HG03439 (cell line): ENCODE data around the gene RALGPS2.
"Not testable (repeated sequence)": the region's sequence is repeated elsewhere in the genome, so short reads cannot be mapped to it uniquely, and the experiment has no call there.

Experiments used
- ATAC-seq: cut with Tn5 transposase; IDR thresholded peaks from one replicate; pipeline ENCODE4 v1.9.1; 2021; ENCODE audit warnings: mild to moderate bottlenecking, moderate library complexity; ENCODE audit not compliant: unreplicated experiment

Gene RALGPS2

DNA sequence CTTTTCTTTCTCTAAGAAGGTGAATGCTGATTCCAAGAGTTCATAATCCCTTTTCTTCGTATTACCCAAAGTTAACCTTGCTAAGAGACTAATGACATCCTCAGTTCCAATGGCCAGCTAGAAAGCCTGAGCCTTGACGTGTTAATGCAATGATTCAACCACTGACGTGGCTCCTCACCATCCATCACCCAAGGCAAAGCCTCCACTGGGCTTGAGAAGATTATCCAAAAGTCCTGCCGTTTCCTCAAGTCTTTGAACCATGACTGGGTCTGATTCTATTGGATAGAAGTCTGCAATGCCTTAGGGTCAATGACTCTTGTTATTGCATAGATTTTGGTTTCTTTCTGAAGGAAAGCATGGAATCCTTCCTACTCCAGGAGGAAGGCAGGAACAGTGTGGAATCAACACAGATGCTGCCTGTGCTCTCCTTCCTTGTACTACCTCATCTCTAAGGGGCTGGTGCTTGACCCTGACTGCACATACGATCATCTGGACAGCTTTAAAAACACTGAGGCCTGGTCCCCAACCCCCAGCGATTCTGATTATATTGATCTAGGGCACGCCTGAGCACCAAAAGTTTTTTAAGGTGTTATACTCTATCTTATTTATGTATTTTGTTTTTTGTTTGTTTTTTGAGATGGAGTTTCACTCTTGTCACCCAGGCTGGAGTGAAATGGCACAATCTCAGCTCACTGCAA lies 215.2 kb downstream of the RALGPS2 start:
- no peak for ATAC-seq

DNA sequence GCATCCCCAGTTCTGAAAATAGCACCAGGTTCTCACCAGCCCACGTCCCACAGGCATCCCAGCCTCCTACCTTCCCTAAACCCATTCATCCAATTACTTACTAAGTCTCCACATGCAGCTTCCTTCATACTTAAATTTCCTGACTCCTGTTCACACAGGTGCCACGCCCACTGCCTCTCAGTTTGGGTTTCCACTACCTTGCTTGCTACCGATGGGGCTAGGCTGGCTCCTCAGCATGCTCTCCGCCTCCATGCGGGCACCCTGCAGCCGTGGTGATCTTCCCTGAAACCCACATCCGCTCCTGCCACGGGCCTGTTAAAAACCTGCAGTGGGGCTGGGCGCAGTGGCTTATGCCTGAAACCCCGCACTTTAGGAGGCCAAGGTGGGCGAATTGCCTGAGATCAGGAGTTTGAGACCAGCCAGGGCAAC lies 216.2 kb downstream of the RALGPS2 start:
- no peak for ATAC-seq

DNA sequence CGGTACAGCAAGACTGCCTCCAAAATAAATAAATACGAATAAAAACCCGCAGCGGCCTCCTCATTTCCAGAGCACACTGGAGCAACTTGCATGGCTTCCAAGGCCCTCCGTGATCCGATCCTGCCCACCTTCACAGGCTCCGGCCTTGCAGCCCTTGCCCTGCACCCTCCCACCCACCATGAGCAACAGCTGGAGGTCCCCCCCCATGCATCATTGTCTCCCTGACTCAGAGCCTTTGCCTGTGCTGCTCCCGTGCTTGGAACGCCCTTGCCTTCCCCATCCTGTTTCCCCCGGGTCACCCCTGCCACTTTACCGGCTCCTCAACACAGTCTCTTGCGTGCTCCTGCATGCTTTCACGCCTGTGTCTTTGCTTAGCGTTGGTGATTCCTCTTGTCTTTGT lies 216.8 kb downstream of the RALGPS2 start:
- no peak for ATAC-seq

DNA sequence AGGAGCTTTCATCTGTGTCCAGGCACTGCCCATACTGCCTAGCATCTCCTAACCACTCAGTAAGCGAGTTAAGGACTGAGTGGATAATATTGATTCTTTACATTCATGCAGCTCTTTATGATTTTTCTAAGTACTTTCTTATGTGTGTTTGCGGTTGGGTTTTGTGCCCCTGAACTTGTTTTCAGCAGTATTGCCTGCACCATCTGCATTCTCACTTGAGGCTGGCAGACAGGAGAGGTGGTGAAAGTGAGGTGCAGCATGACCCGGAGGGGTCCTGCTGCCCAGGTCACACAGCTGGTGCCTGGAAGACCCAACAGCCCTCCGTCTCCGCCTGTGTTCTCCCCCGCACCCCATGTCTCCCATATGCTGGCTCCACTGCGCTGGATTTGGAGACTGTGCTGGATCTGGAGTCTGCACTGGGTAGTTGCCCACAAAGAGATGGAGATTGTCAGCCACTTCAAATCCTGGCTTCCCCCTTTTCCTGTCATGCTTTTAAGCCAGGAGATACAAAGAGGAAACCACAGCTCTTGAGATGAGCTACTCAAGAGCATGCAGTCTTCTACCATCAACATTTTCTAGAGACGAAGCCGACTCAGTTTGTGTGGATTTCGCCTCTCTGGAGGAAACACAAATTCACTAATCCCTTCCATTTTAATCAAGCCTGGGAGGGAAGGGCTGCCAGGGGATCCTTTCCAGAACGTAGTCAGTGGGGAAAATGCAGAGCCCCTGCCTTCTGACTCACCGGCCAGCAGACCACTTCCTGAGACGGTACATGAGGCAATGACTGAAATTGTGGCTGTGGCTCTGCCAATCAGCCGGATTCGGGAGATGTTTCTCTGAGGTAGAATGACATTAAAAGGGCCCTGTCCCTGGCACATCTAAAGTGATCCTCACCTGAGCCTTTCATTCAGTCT lies 217.5 kb downstream of the RALGPS2 start:
- ATAC-seq: no peak

DNA sequence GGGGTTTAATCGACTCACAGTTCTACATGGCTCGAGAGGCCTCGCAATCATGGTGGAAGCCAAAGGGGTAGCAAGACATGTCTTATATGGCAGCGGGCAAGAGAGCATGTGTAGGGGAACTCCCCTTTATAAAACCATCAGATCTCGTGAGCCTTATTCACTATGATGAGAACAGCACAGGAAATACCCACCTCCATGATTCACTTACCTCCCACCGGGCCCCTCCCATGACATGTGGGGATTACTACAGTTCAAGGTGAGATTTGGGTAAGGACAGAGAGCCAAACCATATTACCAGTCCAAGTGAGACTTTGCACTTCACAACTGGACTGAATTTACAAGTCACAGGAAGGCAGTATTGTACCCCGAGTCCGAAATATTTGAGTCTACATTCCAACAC lies 219.7 kb downstream of the RALGPS2 start:
- no peak for ATAC-seq

DNA sequence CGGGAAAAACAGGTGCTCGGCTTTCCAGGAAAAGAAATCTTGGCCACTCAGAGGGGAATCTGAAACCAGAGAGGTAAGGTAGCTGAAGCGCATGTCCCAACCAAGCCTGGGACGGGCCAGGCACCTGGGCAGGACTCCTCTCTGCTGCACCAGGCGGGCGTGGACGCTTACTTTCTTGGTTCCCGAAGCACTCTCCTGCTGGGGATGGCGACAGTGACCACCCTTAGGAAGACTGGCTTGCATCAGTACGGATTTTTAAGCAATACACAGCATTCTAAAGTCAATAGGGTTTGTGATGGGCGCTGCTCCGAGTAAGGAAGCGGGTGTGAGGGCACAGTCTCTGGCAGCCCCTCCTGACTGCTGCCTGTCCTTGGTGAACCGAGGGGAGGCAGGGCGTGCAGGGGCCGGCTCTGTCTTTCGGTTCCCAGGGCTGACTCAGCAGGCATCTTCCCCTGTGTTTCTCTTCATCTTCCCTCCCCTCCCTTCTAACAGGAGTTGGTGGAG lies 220.8 kb downstream of the RALGPS2 start:
- ATAC-seq: no peak

DNA sequence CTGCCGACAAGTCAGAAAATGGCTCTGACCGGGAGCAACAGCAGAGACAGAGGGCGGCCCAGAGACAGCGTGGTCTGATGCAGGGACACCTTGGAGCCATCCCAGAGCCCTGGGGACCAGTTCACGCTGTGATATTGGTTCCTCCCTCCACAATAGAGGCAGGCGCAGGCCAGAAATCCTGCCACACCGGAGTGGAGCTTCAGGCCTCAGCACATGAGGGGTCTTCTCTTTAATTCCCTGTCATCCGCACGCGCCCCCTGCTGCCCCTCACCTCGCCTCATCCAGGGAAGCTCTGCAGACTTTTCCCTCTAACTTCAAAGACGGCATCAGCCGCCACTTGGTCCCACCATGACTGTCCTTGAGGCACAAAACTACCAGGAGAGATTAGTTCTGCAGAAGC lies 221.4 kb downstream of the RALGPS2 start:
- no peak for ATAC-seq

DNA sequence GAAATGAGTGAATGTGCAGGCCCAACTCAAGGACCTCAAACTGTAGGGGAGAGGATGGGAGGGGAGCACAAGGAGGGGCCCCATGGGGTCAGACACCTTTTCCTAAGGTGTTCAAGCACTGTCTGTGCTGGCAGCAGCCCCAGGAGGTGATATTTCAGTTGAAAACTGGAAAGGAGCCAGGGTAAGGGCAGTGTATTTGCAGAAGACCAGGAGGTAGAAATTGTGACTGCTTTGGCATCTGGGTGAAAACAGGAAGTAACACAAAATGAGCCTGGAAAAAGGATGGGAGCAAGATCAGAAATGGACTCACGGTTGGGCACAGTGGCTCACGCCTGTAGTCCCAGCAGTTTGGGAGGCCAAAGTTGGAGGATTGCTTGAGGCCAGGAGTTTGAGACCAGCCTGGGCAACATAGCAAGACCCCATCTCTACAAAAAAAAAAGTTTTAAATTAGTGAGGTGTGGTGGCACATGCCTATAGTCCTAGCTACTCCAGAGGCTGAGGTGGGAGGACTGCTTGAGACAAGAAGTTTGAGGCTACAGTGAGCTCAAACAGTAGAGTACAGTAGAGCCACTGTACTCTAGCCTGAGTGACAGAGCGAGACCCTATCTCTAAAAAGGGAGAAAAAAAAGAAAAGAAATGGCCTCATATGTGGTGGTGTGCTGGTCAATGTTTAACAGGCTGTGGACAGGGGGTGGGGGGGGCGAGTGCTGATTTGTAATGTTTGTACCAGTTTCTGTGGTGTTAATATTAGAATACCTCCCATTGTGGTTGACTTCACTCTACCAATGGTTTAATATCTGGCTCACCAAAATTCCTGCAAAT lies 222.0 kb downstream of the RALGPS2 start:
- no peak for ATAC-seq

DNA sequence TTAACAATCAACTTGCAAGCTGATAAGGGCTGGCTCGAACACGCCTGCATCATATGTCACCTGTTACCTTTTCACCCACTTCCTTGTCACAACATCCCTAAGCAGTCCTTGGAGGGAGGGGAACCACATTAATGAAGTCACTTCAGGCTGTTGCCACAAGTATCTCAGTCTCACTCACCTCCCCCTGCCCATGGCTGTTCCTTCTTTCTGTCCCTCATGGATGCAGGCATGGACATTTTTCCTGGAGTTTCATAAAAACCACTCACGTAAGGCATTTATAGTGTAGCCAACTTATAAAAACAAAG lies 222.6 kb downstream of the RALGPS2 start:
- ATAC-seq: no peak

DNA sequence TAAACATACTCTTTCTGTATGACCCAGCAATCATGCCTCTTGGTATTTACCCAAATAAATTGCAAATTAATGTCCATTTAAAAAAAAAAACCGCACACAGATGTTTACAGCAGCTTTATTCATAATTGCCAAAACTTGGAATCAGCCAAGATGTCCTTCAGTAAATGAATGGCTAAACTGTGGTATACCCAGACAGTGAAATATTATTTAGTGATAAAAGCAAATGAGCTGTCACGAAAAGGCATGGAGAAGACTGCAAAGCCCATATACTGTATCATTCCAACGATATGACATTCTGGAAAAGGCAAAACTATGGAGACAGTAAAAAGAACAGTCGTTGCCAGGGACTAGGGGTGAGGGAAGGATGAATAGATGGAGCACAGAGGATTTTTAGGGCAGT lies 223.6 kb downstream of the RALGPS2 start:
- no peak for ATAC-seq

DNA sequence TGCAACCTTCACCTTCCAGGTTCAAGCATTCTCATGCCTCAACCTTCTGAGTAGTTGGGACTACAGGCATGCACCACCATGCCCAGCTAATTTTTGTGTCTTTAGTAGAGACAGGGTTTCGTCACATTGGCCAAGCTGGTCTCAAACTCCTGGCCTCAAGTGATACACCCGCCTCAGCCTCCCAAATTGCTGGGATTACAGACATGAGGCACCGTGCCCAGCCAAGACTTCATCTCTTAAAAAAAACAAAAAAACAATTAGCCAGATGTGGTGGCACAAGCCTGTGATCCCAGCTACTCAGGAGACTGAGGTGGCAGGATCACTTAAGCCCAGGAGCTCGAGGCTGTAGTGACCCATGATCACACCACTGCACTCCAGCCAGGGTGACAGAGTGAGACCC lies 224.8 kb downstream of the RALGPS2 start:
- ATAC-seq: not testable (repeated sequence)

DNA sequence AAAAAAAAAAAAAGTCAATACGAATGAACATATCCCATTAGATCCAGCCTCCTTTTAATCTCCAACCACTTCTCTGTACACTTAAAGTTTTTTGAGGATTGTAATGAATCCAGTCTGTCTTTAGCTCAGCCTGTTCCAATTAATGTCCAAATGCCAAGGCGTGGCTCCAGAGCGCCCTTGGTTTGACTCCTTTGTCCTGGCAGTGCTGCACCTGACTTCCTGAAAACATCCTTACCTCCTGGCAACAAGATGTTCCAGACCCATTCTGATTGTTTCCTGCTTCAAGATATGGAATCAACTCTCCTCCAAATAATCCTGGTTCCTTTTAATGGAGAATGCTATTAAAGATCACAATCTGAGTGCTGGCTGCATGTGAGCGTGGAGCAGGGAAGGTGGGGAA lies 226.6 kb downstream of the RALGPS2 start:
- no peak for ATAC-seq

DNA sequence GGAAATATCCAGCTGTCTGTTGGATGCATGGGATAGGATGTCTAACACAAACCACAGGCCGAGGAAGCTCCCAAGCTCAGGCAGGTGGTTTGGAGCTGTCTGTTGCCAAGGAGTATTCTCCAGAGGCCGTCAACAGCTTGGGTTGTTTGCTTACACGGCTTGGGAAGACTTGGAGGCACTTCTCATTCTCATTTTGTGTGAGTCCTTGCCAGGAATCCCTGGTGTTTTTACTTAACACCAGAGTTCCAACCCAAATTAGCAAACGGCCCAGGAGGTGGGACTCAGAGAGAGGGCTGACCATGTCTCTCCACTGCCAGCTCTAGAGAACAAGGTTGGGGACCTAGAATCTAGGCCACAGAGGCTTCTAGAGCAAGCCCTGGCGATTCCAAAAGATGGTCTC lies 228.0 kb downstream of the RALGPS2 start:
- ATAC-seq: no peak

DNA sequence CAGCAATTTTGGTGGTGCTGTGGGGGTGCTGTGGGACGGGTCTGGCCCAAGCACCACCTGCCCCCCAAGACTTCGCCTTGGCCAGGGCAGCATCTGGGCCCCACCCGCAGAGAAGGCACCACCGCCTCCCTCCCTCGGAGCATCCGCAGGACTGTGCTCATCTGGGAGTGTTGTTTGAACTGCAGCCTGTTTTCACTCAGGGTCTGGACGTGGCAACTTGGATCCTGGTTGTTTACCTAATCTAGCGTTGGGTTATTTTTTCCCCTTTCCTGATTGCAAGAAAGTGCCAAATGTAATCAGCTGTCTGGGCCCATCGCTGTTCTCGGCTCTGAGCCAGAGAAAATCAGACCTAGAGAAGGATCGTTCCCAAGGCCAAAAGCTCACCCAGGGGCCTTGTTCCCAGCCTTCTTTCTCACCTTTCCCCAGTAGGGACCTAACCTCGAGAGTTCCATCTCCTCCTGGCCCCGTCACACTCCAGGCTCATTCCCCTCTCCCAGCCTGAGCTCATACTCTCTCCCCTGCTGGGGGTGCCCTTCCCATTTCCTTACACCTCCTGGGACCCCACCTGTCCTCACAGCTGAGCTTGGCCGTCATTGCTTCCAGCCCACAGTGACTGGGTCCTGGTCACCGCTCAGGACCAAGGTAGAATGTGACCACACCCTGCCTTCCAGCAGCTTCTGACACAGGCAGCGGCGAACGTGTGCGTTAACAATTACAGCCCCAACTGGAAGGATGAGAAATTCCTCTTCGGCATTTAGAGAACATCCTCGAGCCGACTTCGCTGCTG lies 228.7 kb downstream of the RALGPS2 start:
- no peak for ATAC-seq

DNA sequence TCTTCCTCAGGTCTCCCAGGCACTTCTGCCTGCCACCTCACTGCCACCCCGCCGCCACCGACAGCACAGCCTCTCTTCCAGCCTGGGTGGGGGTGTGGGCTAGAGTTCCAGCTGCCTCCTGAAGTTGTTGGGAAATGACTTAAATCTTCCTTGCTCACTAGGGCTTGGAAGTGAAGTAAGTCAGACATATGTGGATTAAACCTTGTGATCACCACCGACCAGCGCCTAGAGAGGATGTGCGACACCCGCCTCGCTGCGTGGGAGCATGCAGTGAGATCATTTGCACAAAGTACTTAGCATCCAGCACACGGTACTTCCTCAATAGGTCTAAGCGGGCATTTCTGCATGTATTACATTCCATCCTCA lies 229.3 kb downstream of the RALGPS2 start:
- no peak for ATAC-seq

DNA sequence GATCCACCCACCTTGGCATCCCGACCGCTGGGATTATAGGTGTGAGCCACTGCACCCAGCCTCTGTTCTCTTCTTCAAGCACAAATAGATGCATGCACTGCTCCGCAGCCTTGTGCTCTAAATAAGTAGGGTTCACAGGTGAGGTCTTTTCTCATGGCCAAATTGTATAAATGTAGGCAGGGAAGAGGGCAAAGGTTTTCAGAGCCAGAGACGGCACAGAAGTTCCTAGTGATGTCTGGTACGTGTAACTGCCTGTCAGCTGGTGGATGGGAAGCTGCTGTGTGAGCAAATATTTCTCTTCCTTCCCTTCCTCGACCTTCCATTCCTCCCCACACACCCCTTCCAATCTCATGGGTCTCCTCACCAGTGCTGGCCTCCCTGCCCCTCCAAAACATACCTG lies 229.9 kb downstream of the RALGPS2 start:
- no peak for ATAC-seq

DNA sequence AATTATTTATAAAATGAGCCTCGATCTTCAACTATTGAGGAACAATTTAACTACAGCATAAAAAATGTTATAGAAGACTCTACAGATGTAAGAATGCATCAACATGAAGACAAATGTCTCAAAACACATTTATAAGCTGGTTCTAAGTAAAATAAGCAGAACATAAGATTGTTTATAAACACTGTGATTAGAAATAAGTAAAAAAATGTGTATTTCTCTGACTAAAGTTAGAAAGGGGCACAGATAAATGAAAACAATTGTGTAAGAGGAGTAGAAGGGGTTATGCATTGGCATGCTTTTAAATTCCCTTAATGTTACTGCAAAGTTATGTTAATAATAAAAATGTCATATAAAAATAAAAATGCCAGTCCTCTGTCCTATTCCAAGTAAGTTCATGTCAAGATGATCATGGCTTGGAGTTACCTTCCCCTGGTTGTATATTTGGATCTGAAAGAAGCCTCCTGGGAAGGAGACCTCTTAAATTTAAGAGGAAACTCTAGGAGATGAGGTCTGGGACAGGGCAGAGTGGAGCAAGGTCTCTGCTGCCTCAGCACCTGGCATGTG lies 230.4 kb downstream of the RALGPS2 start:
- no peak for ATAC-seq

DNA sequence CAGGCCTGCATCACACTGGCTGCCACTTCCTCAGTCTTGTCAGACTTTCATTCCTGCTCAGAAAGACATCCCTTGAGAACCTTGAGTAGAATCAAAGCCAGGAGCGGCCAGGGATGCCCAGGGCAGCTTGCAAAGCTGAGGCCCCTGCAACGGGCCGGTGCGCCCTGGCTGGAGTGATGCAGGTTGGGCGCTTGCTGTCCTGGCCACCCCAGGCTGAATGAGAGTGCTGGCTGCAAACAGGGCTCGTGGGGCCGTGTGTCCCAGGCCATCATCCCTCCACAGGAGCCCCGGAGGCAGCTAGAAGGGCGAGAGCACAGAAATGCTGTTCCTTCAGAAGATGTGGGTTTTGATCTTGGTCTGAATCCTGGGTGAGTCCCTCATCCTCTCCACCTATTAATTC lies 233.4 kb downstream of the RALGPS2 start:
- no peak for ATAC-seq

DNA sequence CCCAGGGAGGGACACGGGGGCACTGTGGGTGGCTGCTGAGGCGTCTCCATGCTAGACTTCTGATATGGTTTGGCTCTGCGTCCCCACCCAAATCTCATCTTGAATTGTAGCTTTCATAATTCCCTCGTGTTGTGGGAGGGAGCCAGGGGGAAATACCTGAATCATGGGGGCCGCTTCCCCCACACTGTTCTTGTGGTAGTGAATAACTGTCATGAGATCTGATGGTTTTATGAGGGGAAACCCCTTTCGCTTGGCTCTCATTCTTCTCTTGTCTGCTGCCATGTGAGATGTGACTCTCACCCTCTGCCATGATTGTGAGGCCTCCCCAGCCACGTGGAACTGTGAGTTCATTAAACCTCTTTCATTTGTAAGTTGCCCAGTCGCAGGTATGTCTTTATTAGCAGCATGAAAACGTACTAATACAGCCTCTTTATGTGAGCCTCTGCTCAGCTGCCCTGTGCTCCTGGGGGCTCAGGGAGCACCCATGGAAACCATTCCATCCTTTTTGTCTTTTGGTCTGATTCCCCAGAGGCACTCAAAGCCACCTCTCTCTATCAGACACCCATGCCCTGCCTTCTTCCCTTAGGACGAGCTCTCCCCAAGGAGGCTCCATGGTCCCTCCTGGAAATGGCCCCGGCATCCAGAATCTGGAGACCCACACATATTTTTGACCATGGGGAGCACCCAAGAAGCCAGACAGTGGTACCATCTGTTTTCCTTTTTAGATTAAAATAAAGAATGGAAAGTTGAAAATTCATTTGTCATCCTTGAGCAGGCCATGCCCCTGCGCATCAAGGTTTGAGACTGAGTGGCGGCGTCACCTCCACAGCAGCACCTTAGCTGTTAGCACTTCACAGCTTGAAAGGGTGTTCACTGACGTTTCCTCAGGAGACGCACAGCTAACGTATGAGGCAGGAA lies 234.8 kb downstream of the RALGPS2 start:
- no peak for ATAC-seq
